HUES48 (cell line): ENCODE results near the gene TM7SF2.
"Not testable (repeated sequence)": the region's sequence is repeated elsewhere in the genome, so short reads cannot be mapped to it uniquely, and the experiment has no call there.

Source experiments
- H3K27ac ChIP-seq: one replicate; pipeline ENCODE4 v1.7.0; 2013; ENCODE audit warnings: low read depth, low read length, inconsistent platforms
- H3K27me3 ChIP-seq: 2 replicates; pipeline ENCODE4 v1.6.1; 2013; ENCODE audit warnings: mild to moderate bottlenecking, low read length; ENCODE audit not compliant: control insufficient read depth, insufficient read depth
- H3K36me3 ChIP-seq: 2 replicates; pipeline ENCODE4 v1.6.1; 2013; ENCODE audit warnings: low read length; ENCODE audit not compliant: control insufficient read depth, insufficient read depth
- H3K4me1 ChIP-seq: 2 replicates; pipeline ENCODE4 v1.6.1; 2013; ENCODE audit warnings: mild to moderate bottlenecking, low read length; ENCODE audit not compliant: control insufficient read depth, insufficient read depth
- H3K4me3 ChIP-seq: 2 replicates; pipeline ENCODE4 v1.5.1; 2013; ENCODE audit warnings: mild to moderate bottlenecking, low read depth, low read length
- H3K9ac ChIP-seq: 2 replicates; pipeline ENCODE4 v1.6.1; 2013; ENCODE audit warnings: mild to moderate bottlenecking, low read depth, low read length, moderate library complexity
- H3K9me3 ChIP-seq: 2 replicates; pipeline ENCODE4 v1.6.1; 2013; ENCODE audit warnings: low read length; ENCODE audit not compliant: control insufficient read depth, insufficient read depth

Gene TM7SF2

GRCh38 chr11:65116370-65117205 is 4.9 kb downstream of the TM7SF2 start:
- no peaks in the 10 kb centered on the region for H3K27me3 ChIP-seq
- H3K9me3 ChIP-seq, result no peaks in the 10 kb centered on the region
- peak overlapping the region; percentile 81 for H3K9ac ChIP-seq
- peak overlapping the region; percentile 79 for H3K4me3 ChIP-seq
- peak overlapping the region; percentile 92 for H3K27ac ChIP-seq
- H3K4me1 ChIP-seq, result peaks cover 16% of the 10 kb centered on the region
- peaks cover 42% of the 10 kb centered on the region for H3K36me3 ChIP-seq

- H3K9ac ChIP-seq, result peak within 1 kb of the TSS; percentile 81
- H3K9me3 ChIP-seq, result no peaks in the 10 kb centered on the region
- peaks cover 16% of the 10 kb centered on the region for H3K4me1 ChIP-seq
- H3K27me3 ChIP-seq, result no peaks in the 10 kb centered on the region
- H3K27ac ChIP-seq, result peak within 1 kb of the TSS; percentile 92
- peak within 1 kb of the TSS; percentile 79 for H3K4me3 ChIP-seq
- H3K36me3 ChIP-seq, result peaks cover 42% of the 10 kb centered on the region
Observed at GRCh38 chr11:65117206-65118096, 5.8 kb downstream of the TM7SF2 start, which contains the start of gene ZNHIT2. ZNHIT2 (minus strand) TSS chr11:65117701; CDS start chr11:65117653, 48 bp downstream.

- peak overlapping the region; percentile 13 for H3K27ac ChIP-seq
- no peak overlapping the region for H3K9ac ChIP-seq
- H3K27me3 ChIP-seq, result no peaks in the 10 kb centered on the region
- no peak overlapping the region for H3K4me3 ChIP-seq
- H3K36me3 ChIP-seq, result peaks cover 42% of the 10 kb centered on the region
- peaks cover 15% of the 10 kb centered on the region for H3K4me1 ChIP-seq
- no peaks in the 10 kb centered on the region for H3K9me3 ChIP-seq
Observed at GRCh38 chr11:65118097-65118837, 6.6 kb downstream of the TM7SF2 start.

DNA sequence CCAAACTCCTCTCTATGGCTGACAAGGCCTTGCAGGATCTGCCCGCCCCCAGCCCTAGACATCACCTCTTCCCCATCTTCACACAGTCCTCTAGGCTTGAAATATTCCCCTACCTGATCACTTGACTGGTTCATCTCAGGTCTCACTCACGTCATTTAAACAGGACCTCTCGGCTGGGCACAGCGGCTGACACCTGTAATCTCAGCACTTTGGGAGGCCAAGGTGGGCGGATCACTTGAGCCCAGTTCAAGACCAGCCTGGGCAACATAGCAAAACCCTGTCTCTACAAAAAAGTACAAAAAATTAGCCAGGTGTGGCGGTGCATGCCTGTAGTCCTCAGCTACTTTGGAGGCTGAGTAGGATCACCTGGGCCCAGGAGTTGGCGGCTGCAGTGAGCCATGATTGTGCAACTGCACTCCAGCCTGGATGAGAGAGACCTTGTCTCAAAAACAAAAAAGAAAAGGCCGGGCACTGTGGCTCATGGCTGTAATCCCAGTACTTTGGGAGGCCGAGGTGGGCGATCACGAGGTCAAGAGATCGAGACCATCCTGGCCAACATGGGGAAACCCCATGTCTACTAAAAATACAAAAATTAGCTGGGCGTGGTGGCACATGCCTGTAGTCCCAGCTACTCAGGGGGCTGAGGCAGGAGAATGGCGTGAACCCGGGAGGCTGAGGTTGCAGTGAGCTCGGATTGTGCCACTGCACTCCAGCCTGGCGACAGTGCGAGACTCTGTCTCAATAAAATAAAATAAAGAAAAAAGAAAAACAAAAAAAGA is 7.4 kb downstream of the TM7SF2 start:
- Histone ChIP-seq H3K4me1 (peaks cover 12% of the 10 kb centered on the region), H3K36me3 (peaks cover 43% of the 10 kb centered on the region)
- not testable (repeated sequence) for H3K9ac ChIP-seq, H3K9me3 ChIP-seq, H3K27me3 ChIP-seq, H3K4me3 ChIP-seq, H3K27ac ChIP-seq

- peaks cover 49% of the 10 kb centered on the region for H3K36me3 ChIP-seq
- H3K9me3 ChIP-seq, result no peaks in the 10 kb centered on the region
- H3K27me3 ChIP-seq, result no peaks in the 10 kb centered on the region
- H3K4me1 ChIP-seq, result peaks cover 12% of the 10 kb centered on the region
- no peak overlapping the region for H3K4me3 ChIP-seq
- no peak overlapping the region for H3K9ac ChIP-seq
- no peak overlapping the region for H3K27ac ChIP-seq
Observed at GRCh38 chr11:65119670-65119995, 8.0 kb downstream of the TM7SF2 start.

DNA sequence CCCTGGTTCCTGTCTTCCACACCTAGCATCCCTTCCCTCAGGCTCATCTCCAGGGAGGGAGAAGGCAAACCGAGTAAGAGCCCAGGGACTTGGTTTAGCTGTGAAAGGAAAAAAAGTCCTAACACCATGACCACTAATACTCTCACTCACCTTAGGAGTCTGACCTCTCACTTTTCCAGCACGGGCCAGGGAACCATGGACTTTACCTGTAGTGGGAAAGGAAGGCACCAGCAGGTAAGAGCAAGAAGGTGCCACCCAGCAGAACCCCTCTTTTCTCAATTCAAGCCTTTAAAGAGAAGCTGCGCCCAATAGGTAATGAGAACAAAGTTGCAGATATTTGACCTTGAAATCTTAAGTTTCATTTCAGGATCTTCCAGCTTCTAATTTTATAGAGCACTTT is 9.2 kb downstream of the TM7SF2 start:
- peak overlapping the region; percentile 94 for H3K9ac ChIP-seq
- H3K4me1 ChIP-seq, result peaks cover 12% of the 10 kb centered on the region
- peak overlapping the region; percentile 84 for H3K4me3 ChIP-seq
- H3K27me3 ChIP-seq, result no peaks in the 10 kb centered on the region
- H3K9me3 ChIP-seq, result no peaks in the 10 kb centered on the region
- peak overlapping the region; percentile 79 for H3K27ac ChIP-seq
- H3K36me3 ChIP-seq, result peaks cover 55% of the 10 kb centered on the region

- peaks cover 6% of the 10 kb centered on the region for H3K4me1 ChIP-seq
- peaks cover 56% of the 10 kb centered on the region for H3K36me3 ChIP-seq
Observed at GRCh38 chr11:65121447-65121864, 9.8 kb downstream of the TM7SF2 start.

DNA sequence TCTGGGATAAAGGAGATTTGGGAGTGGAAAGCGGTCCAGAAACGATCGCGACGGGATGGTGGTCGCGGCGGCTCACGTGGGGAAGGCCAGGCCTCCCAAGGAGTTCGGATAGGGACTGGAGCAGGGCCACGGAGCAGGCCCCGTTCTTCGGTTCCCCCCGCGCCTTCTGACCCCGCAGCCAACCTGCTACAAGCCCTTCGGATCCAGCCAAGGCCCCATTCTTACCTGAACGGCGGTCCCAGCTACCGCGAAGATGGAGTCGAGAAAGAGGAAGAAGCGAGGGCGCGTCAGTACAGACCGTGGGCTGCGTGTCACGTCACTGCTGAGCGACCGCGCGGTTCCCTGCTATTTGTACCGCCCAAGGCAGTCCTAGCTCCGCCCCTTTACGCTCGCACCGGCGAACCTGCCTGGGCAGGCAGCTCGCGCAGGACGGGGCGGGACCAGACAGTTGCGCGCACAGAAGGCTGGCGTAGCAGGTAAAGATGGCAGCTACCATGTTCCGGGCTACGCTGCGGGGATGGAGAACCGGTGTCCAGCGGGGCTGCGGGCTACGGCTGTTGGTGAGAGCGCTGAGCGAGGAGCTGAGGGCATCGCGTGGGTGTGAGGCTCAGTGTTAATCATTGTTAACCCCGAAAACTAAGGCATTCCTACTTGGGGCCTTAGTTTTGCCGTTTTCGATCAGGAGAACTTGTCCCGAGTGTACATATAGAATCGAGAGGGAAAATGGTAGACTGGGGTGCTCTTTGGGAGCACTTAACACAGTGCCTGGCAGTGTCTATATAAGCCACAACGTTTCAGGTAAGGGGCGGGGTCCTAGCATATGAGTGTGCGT is 10.4 kb downstream of the TM7SF2 start, which contains the start of the genes FAU and MRPL49:
FAU (minus strand) TSS at position 270 of the 832 bp plus-strand sequence. CDS start 321 bp downstream, outside the sequence.
MRPL49 (plus strand) TSS at position 457 of the 832 bp plus-strand sequence; CDS start at position 483, 26 bp downstream.
- peaks cover 63% of the 10 kb centered on the region for H3K36me3 ChIP-seq
- peaks cover 5% of the 10 kb centered on the region for H3K4me1 ChIP-seq
- H3K4me3 ChIP-seq, result peak within 1 kb of the TSS; percentile 84
- H3K9me3 ChIP-seq, result no peaks in the 10 kb centered on the region
- peak within 1 kb of the TSS; percentile 82 for H3K27ac ChIP-seq
- no peaks in the 10 kb centered on the region for H3K27me3 ChIP-seq
- peak within 1 kb of the TSS; percentile 94 for H3K9ac ChIP-seq

More at GRCh38 chr11:65121447-65121864, 9.8 kb downstream of the TM7SF2 start:
- Histone ChIP-seq H3K27me3 (no peaks in the 10 kb centered on the region), H3K9me3 (no peaks in the 10 kb centered on the region), H3K4me3 (peak overlapping the region; percentile 84), H3K9ac (peak overlapping the region; percentile 94), H3K27ac (peak overlapping the region; percentile 79)

DNA sequence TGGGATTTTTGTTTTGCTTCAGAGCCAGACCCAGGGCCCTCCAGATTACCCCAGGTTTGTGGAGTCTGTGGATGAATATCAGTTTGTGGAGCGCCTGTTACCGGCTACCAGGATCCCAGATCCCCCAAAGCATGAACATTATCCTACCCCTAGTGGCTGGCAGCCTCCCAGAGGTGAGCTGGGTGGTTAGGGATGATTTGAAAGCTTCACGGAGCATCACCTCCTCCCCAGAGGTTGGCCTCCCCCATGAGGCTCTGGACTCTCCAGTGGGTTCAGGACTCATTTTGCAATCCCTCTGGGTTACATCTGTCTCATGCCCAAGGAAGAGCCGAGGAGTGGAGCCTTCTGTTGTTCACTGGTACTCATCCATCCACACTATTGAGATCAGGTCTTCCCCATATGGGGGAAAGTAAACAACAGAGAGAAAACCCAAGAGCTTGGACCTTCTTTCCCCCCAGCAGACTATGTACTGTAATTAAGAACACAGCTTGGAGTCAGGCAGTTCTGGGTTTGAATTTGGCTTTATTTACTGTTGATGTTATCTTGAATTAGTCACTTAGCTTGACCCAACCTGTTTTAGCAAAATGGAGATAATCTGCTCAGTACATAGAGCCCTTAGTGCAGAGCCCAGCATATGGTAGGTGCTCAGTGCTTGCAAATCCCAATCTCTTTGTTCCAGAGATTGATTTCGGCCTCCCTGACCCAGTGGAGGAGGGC is 13.0 kb downstream of the TM7SF2 start:
- Histone ChIP-seq H3K4me3 (no peak overlapping the region), H3K4me1 (peaks cover 5% of the 10 kb centered on the region), H3K9me3 (no peaks in the 10 kb centered on the region), H3K36me3 (peaks cover 72% of the 10 kb centered on the region), H3K9ac (no peak overlapping the region), H3K27ac (no peak overlapping the region), H3K27me3 (no peaks in the 10 kb centered on the region)
